Measurements from ENCODE around the gene BICRA. TPM values are rescaled to one million over a fixed set of nuclear protein-coding genes. Genes with fewer than 3 reads are reported as not detected.

BICRA gene
- total and polyA plus RNA-seq, 8 donors = 13.8 to 18.8 (median 15.5) TPM

- H3K27ac ChIP-seq = peak overlapping the region in 1 of 2 donors; percentile 77
- no peak for TF ChIP-seq CTCF (IDR thresholded peaks at IDR 0.05)
- peaks cover 0 to 45% of the 10 kb centered on the region in 2 donors for H3K36me3 ChIP-seq
- peaks cover 15 to 44% of the 10 kb centered on the region in 2 donors for H3K4me1 ChIP-seq
- DNase-seq = no peak
- no peaks in the 10 kb centered on the region for H3K9me3 ChIP-seq
- peaks cover 0 to 20% of the 10 kb centered on the region in 2 donors for H3K27me3 ChIP-seq
- no peak overlapping the region for H3K4me3 ChIP-seq
- intact Hi-C loops (cut with DNase I) = no loop called here
- ATAC-seq = no peak
Observed at GRCh38 chr19:47730910-47731309, 122.0 kb downstream of the BICRA start.

DNA sequence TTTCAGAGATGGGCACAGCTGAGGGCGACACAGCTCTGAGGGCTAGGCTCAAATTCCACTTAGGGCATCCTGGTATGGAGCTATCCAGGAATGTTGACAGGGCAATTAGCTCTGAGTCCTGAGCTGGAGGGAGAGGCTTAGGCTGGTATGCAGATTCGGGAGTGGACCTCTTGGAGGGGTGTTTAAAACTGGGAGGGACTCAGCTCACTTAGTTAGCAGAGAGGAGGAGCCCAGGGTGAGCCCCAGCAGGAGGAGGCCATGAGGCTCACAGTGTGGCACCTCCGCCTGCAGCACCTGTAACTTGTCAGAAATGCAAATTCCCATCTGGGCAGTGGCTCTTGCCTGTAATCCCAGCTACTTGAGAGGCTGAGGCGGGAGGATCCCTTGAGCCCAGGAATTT lies 126.2 kb downstream of the BICRA start:
- Histone ChIP-seq H3K27me3 (peaks cover 0 to 4% of the 10 kb centered on the region in 2 donors), H3K9me3 (no peaks in the 10 kb centered on the region), H3K36me3 (peaks cover 0 to 61% of the 10 kb centered on the region in 2 donors), H3K27ac (no peak overlapping the region), H3K4me1 (peaks cover 0 to 4% of the 10 kb centered on the region in 2 donors), H3K4me3 (no peak overlapping the region)
- DNase-seq (no peak), ATAC-seq (peak; percentile 41)
- TF ChIP-seq CTCF (IDR thresholded peaks at IDR 0.05) = no peak
- intact Hi-C loops (cut with DNase I) = no loop called here

DNA sequence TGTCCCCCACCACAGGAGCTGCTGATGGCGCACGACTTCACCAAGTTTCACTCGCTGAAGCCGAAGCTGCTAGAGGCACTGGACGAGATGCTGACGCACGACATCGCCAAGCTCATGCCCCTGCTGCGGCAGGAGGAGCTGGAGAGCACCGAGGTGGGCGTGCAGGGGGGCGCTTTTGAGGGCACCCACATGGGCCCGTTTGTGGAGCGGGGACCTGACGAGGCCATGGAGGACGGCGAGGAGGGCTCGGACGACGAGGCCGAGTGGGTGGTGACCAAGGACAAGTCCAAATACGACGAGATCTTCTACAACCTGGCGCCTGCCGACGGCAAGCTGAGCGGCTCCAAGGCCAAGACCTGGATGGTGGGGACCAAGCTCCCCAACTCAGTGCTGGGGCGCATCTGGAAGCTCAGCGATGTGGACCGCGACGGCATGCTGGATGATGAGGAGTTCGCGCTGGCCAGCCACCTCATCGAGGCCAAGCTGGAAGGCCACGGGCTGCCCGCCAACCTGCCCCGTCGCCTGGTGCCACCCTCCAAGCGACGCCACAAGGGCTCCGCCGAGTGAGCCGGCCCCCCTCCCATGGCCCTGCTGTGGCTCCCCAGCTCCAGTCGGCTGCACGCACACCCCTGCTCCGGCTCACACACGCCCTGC lies 132.1 kb downstream of the BICRA start:
- Histone ChIP-seq H3K9me3 (no peaks in the 10 kb centered on the region), H3K4me1 (peaks cover 16 to 34% of the 10 kb centered on the region in 2 donors), H3K36me3 (peaks cover 0 to 52% of the 10 kb centered on the region in 2 donors), H3K27ac (no peak overlapping the region), H3K27me3 (no peaks in the 10 kb centered on the region), H3K4me3 (no peak overlapping the region)
- TF ChIP-seq CTCF (IDR thresholded peaks at IDR 0.05) = no peak
- ATAC-seq (no peak), DNase-seq (no peak)
- intact Hi-C loops (cut with DNase I) = no loop called here

- Histone ChIP-seq H3K4me1 (peaks cover 22 to 40% of the 10 kb centered on the region in 2 donors), H3K4me3 (no peak overlapping the region), H3K27ac (peak overlapping the region; percentile 83 to 94), H3K36me3 (peaks cover 0 to 46% of the 10 kb centered on the region in 2 donors), H3K9me3 (no peaks in the 10 kb centered on the region), H3K27me3 (no peaks in the 10 kb centered on the region)
- no peak for ATAC-seq
- TF ChIP-seq CTCF (IDR thresholded peaks at IDR 0.05) = no peak
- DNase-seq = no peak
- intact Hi-C loops (cut with DNase I) = no loop called here
Observed at GRCh38 chr19:47741544-47742140, 132.7 kb downstream of the BICRA start.

DNA sequence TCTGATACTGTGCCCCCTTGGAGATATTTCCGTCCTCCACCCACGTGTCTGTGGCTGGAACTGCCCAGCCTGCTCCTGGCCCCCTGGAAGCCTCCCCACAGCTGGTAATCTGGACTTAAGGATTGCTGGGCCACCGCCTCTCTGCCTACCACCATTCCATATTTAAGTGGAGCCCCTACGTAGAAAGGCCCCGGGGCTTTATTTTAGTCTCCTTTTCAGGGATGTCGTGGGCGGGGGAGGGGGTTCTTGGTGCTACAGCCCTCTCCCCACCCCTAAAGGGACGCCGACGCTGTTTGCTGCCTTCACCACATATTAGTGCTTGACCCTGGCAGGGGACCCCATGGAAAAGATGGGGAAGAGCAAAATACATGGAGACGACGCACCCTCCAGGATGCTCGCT lies 133.7 kb downstream of the BICRA start:
- intact Hi-C loops (cut with DNase I) = no loop called here
- no peaks in the 10 kb centered on the region for H3K27me3 ChIP-seq
- peaks cover 24 to 50% of the 10 kb centered on the region in 2 donors for H3K4me1 ChIP-seq
- ATAC-seq (no peak), DNase-seq (no peak)
- H3K27ac ChIP-seq = peak overlapping the region; percentile 83 to 94
- no peaks in the 10 kb centered on the region for H3K9me3 ChIP-seq
- peak overlapping the region in 1 of 2 donors; percentile 41 for H3K4me3 ChIP-seq
- no peak for TF ChIP-seq CTCF (IDR thresholded peaks at IDR 0.05)
- peaks cover 0 to 52% of the 10 kb centered on the region in 2 donors for H3K36me3 ChIP-seq

Data from left lung (tissue), 10 donors.